Measurements from ENCODE around the gene GPRC5A.

DNA sequence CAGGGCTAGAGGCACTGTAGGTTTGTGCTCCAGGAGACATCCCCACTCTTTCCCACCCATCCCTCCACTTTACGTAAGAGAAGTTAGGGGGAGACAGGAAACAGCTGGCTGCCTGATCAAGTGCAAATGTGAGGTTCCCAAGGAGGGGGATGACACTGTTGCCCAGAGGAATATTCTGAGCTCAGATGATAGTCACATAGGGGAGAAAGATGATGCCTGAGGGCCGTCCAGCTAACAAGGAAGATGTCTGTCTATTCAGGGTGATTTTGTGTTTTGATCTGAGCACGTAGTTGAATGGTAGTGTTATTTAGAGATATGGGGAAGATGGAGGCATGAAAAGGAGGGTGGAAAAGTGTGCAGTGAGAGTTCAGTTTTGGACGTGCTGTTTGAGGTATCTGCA, 74.5 kb downstream of the GPRC5A start:
- no peak for TF ChIP-seq CTCF (IDR thresholded peaks at IDR 0.05; ENCODE audit: low read length)
- TF ChIP-seq EZH2 (IDR thresholded peaks at IDR 0.05; ENCODE audit: borderline replicate concordance, low read length) = no peak

All from OCI-LY1 (cell line).